Gastrocnemius medialis (tissue), 4 donors: ENCODE measurements around the gene TRIO.

Experiments used
- CTCF ChIP-seq, 5 experiments: fragments of 450-650 bp in 3 of 5; fragments of 200-600 bp in 2 of 5; sonication (generic) in 2 of 5; IDR thresholded peaks in 4 of 5; conservative IDR thresholded peaks in 1 of 5; 1 replicate in 4 of 5; 2 replicates in 1 of 5; pipeline ENCODE4 v1.5.1; 2016 to 2019; ENCODE audit warnings: antibody characterized with exemption in 5 of 5, mild to moderate bottlenecking in 3 of 5, moderate library complexity in 3 of 5
- POLR2A ChIP-seq, 2 donors: fragments of 450-650 bp; IDR thresholded peaks; one replicate each; pipeline ENCODE4 v1.6.1; 2017; ENCODE audit warnings: antibody characterized with exemption in 2 of 2, mild to moderate bottlenecking in 2 of 2, moderate library complexity in 2 of 2

GRCh38 chr5:14209836-14210235, 66.7 kb downstream of the TRIO start:
- TF ChIP-seq POLR2A (IDR thresholded peaks at IDR 0.05) (no peak), CTCF (IDR thresholded peaks at IDR 0.05 in 4 of 5, conservative IDR thresholded peaks at IDR 0.05 in 1 of 5) (no peak)
